Measurements from ENCODE around the gene CEMIP2. TPM values are rescaled to one million over a fixed set of nuclear protein-coding genes. Genes with fewer than 3 reads are reported as not detected.
"Not testable (repeated sequence)": the region's sequence is repeated elsewhere in the genome, so short reads cannot be mapped to it uniquely, and the experiment has no call there.

The CEMIP2 gene
- total RNA-seq, 1 donor, result 27.3 TPM

DNA sequence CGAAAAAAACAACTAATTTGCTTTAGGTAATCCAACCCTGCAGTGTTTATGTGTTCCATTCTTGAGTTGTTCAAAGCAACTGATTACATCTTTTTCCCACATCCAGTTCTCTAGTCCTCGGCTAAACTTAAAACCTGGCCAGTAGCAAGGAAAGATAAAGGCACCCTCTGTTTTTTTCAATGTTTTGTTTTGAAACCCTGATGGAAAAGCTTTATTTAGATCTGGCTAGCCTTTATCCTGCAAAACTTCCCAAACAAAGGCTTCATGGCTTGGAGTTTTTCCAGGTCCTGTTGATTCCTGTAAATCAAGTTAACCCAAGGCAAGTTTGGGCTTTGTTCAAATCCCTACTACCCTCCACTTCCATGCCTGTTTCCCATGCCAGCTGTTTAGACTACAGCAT lies 105.1 kb downstream of the CEMIP2 start:
- no peak overlapping the region for H3K4me3 ChIP-seq (ENCODE audit: low read depth, low read length)
- TF ChIP-seq, protein P1, sequence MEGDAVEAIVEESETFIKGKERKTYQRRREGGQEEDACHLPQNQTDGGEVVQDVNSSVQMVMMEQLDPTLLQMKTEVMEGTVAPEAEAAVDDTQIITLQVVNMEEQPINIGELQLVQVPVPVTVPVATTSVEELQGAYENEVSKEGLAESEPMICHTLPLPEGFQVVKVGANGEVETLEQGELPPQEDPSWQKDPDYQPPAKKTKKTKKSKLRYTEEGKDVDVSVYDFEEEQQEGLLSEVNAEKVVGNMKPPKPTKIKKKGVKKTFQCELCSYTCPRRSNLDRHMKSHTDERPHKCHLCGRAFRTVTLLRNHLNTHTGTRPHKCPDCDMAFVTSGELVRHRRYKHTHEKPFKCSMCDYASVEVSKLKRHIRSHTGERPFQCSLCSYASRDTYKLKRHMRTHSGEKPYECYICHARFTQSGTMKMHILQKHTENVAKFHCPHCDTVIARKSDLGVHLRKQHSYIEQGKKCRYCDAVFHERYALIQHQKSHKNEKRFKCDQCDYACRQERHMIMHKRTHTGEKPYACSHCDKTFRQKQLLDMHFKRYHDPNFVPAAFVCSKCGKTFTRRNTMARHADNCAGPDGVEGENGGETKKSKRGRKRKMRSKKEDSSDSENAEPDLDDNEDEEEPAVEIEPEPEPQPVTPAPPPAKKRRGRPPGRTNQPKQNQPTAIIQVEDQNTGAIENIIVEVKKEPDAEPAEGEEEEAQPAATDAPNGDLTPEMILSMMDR (IDR thresholded peaks at IDR 0.05; ENCODE audit: insufficient read depth, low read length), result no peak
- peak; percentile 45 for DNase-seq (ENCODE audit: low read depth)

DNA sequence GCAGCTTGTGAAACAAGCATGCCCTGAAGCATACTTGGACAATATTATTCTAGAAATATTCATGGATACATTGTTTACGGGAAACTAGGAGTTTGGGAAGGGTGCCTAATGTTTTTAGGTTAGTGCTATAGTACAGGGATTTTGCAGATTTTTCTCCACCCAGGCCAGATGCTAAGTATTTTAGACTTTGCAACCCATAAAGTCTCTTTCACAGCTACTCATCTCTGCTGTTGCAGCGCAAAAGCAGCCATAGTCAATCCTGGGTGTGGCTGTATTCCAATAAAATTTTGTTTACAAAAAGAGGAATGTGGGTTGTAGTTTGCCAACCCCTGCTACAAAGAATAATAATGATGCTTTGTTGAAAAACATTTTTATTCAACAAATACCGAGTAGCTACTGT lies 106.2 kb downstream of the CEMIP2 start:
- no peak overlapping the region for H3K4me3 ChIP-seq (ENCODE audit: low read depth, low read length)
- no peak for DNase-seq (ENCODE audit: low read depth)
- TF ChIP-seq, protein P1 (IDR thresholded peaks at IDR 0.05; ENCODE audit: insufficient read depth, low read length), result no peak

DNA sequence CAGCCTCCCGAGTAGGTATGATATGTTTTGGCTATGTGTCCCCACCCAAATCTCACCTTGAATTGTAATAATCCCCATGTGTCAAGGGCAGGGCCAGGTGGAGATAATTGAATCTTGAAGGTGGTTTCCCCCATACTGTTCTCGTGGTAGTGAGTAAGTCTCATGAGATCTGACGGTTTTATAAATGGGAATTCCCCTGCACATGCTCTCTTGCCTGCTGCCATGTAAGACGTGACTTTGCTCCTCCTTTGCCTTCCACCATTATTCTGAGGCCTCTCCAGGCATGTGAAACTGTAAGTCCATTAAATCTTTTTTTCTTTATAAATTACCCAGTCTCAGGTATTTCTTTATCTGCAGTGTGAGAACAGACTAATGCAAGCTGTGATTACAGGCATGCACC lies 111.0 kb downstream of the CEMIP2 start:
- H3K4me3 ChIP-seq (ENCODE audit: low read depth, low read length); DNase-seq (ENCODE audit: low read depth): not testable (repeated sequence)

DNA sequence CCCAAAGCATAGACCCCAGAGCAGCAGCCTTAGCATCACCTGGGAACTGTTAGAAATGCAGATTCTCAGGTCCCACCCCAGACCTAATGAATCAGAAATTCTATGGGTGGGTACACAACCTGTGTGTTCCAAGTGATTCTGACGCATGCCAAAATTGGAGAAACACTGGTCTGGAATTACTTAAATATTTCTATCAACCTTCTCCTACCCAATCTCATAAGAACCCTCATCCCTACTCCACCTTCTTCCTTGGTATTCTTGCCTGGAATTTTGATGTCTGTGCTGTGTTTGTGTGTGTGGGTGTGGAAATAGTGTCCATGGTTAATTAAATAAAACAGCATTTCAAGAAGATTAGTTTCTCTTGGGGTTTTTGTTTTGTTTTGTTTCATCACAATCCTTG lies 111.8 kb downstream of the CEMIP2 start:
- TF ChIP-seq, protein P1 (IDR thresholded peaks at IDR 0.05; ENCODE audit: insufficient read depth, low read length), result no peak
- no peak for DNase-seq (ENCODE audit: low read depth)
- H3K4me3 ChIP-seq (ENCODE audit: low read depth, low read length), result no peak overlapping the region

DNA sequence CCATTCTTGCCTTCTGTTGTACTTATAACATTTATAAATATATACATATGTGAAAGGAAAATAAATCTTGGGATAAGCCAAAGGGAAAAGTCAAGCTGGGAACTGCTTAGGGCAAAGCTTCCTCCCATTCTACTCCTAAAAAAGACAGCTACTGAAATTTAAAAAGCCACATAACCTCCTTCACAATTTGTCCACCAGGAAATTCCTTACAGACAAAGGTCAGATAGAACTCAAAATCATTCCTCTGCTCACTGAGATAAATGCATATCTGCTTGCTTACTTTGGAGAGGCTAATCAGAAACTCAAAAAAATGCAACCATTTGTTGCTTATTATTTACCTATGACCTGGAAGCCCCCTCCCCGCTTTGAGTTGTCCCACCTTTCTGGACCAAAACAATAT lies 112.5 kb downstream of the CEMIP2 start:
- H3K4me3 ChIP-seq (ENCODE audit: low read depth, low read length), result no peak overlapping the region
- TF ChIP-seq, protein P1 (IDR thresholded peaks at IDR 0.05; ENCODE audit: insufficient read depth, low read length), result no peak
- no peak for DNase-seq (ENCODE audit: low read depth)

DNA sequence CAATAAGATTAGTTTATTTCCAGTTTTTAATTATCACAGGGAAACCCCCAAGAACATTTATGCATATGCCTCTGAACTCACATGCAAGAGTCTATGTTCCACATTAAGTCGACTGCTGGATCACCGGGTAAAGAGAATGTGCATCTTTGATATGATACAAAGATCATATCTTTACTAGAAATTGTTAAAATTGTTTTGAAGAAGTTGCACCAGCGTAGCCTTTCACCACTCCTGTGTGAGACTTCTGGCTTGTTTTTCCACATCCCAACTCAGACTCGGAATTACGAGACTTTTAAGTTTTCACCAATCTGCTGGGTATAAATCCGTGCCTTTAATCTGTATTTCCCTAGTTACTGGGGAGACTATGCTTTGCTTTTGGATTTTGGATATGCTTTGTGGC lies 113.2 kb downstream of the CEMIP2 start:
- H3K4me3 ChIP-seq (ENCODE audit: low read depth, low read length), result no peak overlapping the region
- no peak for DNase-seq (ENCODE audit: low read depth)

DNA sequence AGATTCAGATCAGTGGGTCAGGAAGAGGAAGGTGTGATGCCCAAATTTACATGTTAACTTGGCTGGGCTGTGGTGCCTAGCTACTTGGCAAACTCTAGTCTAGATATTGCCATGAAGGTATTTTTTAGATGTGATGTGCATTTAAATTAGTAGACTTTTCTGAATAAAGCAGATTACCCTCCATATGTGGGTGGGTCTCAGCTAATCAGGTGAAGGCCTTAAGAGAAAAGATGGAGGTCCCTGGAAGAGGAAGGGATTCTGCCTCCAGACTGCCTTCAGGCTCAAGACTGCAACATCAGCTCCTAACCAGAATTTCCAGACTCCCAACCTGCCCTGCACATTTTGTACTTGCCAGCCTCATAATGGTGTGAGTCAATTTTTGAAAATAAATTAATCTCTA lies 115.8 kb downstream of the CEMIP2 start:
- TF ChIP-seq, protein P1 (IDR thresholded peaks at IDR 0.05; ENCODE audit: insufficient read depth, low read length), result no peak
- DNase-seq (ENCODE audit: low read depth), result no peak
- H3K4me3 ChIP-seq (ENCODE audit: low read depth, low read length), result no peak overlapping the region

More for the DNA sequence above, 113.2 kb downstream of the CEMIP2 start:
- TF ChIP-seq, protein P1 (IDR thresholded peaks at IDR 0.05; ENCODE audit: insufficient read depth, low read length), result no peak
